Muscle of leg (tissue), 11 donors: Measurements from ENCODE around the gene MBNL2. TPM values are rescaled to one million over a fixed set of nuclear protein-coding genes. Genes with fewer than 3 reads are reported as not detected.

ENCODE experiments used
- DNase-seq: peaks from one replicate; pipeline ENCODE4 v3.0.0; 2013
- H3K27ac ChIP-seq: one replicate; pipeline ENCODE4 v1.5.1; 2013; ENCODE audit warnings: mild to moderate bottlenecking, low read length, control low read depth
- H3K27me3 ChIP-seq: one replicate; pipeline ENCODE4 v1.6.1; 2013; ENCODE audit warnings: low read length; ENCODE audit not compliant: control insufficient read depth, insufficient read depth
- H3K36me3 ChIP-seq: one replicate; pipeline ENCODE4 v1.6.1; 2013; ENCODE audit warnings: low read length; ENCODE audit not compliant: control insufficient read depth, insufficient read depth
- H3K4me1 ChIP-seq: one replicate; pipeline ENCODE4 v1.6.1; 2013; ENCODE audit warnings: low read length; ENCODE audit not compliant: control insufficient read depth, insufficient read depth
- H3K4me3 ChIP-seq: one replicate; pipeline ENCODE4 v1.5.1; 2013; ENCODE audit warnings: low read length, control low read depth
- H3K9me3 ChIP-seq: replicated peaks from 2 replicates; pipeline ENCODE4 v1.6.1; 2013; ENCODE audit warnings: low read depth, low read length; ENCODE audit not compliant: control insufficient read depth
- WGBS: methylation state at CpG from one replicate; pipeline ENCODE4 v1.1.5; 2013; ENCODE audit warnings: missing lambda C conversion rate; ENCODE audit not compliant: insufficient coverage; 5-methylcytosine and 5-hydroxymethylcytosine counted together
- polyA plus RNA-seq, 8 donors: library from polyadenylated mRNA; unstranded; fragments of 120-200 nt; gene quantifications; one replicate each; pipeline versions ENCODE4 v1.2.1 to v1.2.3, GENCODE V29; 2013; ENCODE audit warnings: inconsistent platforms in 1 of 8, low replicate concordance in 1 of 8; ENCODE audit not compliant: insufficient read length in 8 of 8, insufficient read depth in 1 of 8
- total RNA-seq: library from RNA; stranded (reverse); fragments of 120-200 nt; gene quantifications from one replicate; pipeline ENCODE4 v1.2.4, GENCODE V29; 2013

The MBNL2 gene
- total and polyA plus RNA-seq, 9 donors, result 20.1 to 37.0 (median 26.8) TPM

DNA sequence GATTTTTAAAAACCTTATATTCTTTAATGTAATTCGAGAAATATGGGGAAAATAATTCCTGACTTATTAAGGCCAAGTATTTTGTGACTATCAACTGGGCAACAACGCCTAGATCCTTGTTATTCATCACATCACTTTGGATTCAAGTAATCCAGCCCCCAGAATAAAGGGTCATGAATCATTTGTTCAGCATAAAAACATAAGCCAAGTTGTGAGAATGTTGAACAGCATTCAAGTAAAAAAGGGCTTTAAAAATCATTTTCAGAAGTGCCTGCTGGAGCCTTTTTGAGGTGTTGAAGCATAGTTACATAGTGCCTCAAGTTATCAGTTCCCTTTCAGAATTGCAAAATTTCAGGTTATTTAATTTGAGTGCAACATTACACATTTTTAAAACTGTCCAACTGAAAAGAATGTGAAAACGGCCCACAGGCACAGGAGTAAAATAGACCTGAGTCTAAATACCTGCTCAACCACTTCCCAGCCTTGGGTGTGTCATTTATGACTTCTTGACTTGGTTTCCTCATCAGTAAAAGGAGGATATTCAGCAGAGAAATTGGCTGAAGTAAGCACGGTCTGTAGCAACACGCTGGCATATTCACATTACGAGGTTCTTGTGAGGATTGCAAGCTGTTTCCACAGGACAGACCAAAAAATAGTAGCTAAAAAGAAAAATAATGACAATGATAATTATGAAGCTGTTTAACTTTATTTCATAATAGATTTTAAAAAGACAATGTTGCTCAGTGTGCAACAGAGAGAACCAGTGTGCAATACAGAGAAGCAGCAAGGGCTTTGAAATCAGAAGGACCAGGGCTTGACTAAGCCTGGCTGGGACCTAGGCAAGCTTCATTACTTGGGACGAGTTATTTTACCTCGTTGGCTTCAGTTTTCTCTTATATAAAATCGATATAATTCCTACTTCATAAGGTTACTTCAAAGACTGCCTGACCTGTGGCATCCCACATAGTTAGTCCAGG, 56.6 kb downstream of the MBNL2 start:
- Histone ChIP-seq H3K4me1 (peaks cover 9% of the 10 kb centered on the region), H3K36me3 (peaks cover 10% of the 10 kb centered on the region), H3K9me3 (no peaks in the 10 kb centered on the region), H3K27me3 (no peaks in the 10 kb centered on the region), H3K27ac (no peak overlapping the region), H3K4me3 (no peak overlapping the region)
- WGBS, result 64% methylated on average over 4 of the region's 9 CpGs
- peak; percentile 71 for DNase-seq

DNA sequence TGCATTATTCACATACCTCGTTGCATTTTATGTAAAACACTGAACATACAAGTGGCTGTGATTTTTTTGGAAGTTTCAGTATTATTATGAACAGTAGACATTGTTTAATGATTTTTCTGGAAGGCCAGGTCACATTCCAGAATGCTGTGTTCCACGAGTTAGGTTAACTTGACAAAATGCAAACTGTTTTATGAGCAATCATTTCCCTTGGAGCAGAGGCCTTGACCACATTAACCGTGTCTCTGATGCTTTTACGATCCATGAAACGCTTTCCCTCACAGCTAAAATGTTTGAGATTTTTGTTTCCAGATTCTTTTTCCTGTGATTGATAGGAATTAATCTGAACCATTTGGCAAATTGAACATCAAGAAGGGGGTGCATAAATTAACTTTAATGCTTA, 57.8 kb downstream of the MBNL2 start:
- Histone ChIP-seq H3K4me1 (peaks cover 9% of the 10 kb centered on the region), H3K27ac (peak overlapping the region; percentile 57), H3K4me3 (no peak overlapping the region), H3K27me3 (no peaks in the 10 kb centered on the region), H3K9me3 (no peaks in the 10 kb centered on the region), H3K36me3 (peaks cover 10% of the 10 kb centered on the region)
- WGBS, result 14% methylated on average over 1 of the region's 5 CpGs
- peak; percentile 72 for DNase-seq

DNA sequence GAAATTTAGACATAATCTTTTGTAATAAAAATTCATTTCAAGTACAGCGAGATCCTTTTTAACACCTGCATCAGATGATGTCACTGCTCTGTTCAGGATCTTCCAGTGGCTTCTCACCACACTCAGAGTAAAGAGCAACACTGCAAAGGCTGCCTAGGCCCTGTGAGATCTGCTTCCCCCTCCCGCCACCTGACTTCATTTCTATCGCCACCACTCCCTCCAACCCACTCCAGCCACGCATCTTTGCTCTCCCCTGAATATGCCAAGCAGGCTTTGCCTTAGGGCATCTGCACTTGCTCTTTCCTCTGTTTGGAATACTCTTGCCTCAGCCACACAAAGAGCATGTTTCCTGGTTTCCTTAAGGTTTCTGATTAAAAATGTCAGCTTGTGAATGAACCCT, 58.3 kb downstream of the MBNL2 start:
- Histone ChIP-seq H3K4me3 (no peak overlapping the region), H3K27me3 (no peaks in the 10 kb centered on the region), H3K27ac (no peak overlapping the region), H3K36me3 (peaks cover 10% of the 10 kb centered on the region), H3K4me1 (peaks cover 8% of the 10 kb centered on the region), H3K9me3 (no peaks in the 10 kb centered on the region)
- DNase-seq, result no peak
- WGBS, result 62% methylated on average over 3 of the region's 4 CpGs

- no peak for DNase-seq
- H3K9me3 ChIP-seq, result no peaks in the 10 kb centered on the region
- peaks cover 7% of the 10 kb centered on the region for H3K4me1 ChIP-seq
- no peak overlapping the region for H3K4me3 ChIP-seq
- no peaks in the 10 kb centered on the region for H3K27me3 ChIP-seq
- peaks cover 10% of the 10 kb centered on the region for H3K36me3 ChIP-seq
- no peak overlapping the region for H3K27ac ChIP-seq
These were observed 58.9 kb downstream of the MBNL2 start for GRCh38 chr13:97281028-97281427.

DNA sequence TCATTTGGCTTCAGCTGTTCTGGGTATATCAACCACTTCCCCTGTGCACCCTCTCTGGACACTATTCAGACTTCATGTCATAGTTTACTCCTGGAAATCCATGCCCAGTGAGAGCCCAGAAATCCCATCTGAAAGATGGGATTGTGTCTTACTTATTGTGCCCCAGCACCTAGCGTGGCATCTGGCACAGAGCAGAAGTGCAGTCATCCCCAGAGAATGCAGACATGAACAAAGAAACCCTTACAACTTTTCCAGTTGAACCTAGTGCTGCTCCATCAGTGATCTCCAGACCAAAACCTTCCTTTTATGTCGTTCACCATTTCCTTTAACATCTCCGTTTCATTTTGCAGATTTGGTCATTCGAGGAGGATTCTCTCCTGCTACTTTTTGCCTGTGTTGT, 60.6 kb downstream of the MBNL2 start:
- Histone ChIP-seq H3K9me3 (no peaks in the 10 kb centered on the region), H3K36me3 (peaks cover 6% of the 10 kb centered on the region), H3K27me3 (no peaks in the 10 kb centered on the region), H3K4me3 (no peak overlapping the region), H3K4me1 (peaks cover 10% of the 10 kb centered on the region), H3K27ac (no peak overlapping the region)
- no peak for DNase-seq
- 94% methylated on average over 4 of the region's 4 CpGs for WGBS

DNA sequence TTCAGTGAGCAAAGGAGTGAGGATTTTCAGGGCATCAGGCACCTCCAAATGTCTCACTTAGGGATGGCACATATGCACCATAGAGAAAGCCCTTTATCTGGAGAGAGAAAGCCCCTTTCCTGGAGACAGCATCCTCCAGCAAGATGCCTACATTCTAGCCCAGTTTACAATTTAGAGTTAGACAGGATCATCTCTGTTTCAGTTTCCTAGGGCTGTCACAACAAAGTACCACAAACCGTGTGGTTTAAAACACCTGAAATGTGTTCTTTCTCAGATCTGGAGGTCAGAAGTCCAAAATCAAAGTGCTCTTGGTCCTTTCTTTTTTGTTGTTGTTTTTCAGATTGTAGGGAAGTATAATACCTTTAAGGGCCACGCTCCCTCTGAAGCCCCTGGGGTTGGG, 61.8 kb downstream of the MBNL2 start:
- H3K4me1 ChIP-seq, result peaks cover 7% of the 10 kb centered on the region
- no peaks in the 10 kb centered on the region for H3K9me3 ChIP-seq
- H3K4me3 ChIP-seq, result no peak overlapping the region
- DNase-seq, result no peak
- no CpG with 5 or more reads among the region's 2 CpGs for WGBS
- H3K27me3 ChIP-seq, result no peaks in the 10 kb centered on the region
- peaks cover 3% of the 10 kb centered on the region for H3K36me3 ChIP-seq
- no peak overlapping the region for H3K27ac ChIP-seq

- no peaks in the 10 kb centered on the region for H3K27me3 ChIP-seq
- peaks cover 2% of the 10 kb centered on the region for H3K36me3 ChIP-seq
- peaks cover 6% of the 10 kb centered on the region for H3K4me1 ChIP-seq
- H3K27ac ChIP-seq, result no peak overlapping the region
- no peak for DNase-seq
- H3K9me3 ChIP-seq, result no peaks in the 10 kb centered on the region
- no peak overlapping the region for H3K4me3 ChIP-seq
- no CpG with 5 or more reads among the region's 3 CpGs for WGBS
These were observed 62.4 kb downstream of the MBNL2 start for GRCh38 chr13:97284558-97284957.

DNA sequence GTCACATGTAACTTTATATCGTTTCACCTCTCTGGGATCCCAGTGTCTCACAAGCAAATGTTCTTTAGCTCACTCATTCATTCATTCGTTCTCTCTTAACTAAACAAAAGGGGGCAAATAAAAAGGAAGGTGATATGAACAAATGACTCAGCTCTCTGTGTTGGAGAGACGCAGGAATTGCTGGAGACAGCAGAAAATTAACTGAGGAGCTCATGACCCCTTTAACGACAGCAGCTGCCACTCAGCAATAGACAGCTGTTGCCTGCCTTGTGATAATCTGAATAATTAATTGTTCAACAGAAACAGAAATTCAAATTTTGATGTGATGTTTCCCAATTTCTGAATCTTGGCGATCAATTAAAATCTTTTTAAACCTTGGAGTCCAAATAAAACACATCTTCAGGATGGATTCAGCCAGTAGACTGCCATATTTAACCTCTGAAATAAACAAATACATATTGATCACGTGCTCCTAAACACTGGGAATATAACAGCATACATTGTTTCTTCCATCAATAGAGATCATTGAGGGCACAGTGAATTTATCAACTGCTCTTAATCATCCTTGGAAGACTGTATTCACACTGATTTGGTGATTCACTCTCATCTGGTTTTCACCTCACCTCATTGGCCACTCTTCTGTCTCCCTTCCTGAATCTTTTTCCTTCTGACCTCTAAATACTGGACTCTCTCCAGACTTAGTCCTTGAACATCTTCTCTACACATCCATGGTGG, 63.3 kb downstream of the MBNL2 start:
- peaks cover 6% of the 10 kb centered on the region for H3K4me1 ChIP-seq
- 100% methylated on average over 3 of the region's 6 CpGs for WGBS

GRCh38 chr13:97286317-97287046, 64.3 kb downstream of the MBNL2 start:
- peaks cover 3% of the 10 kb centered on the region for H3K4me1 ChIP-seq
- H3K36me3 ChIP-seq, result peaks cover 2% of the 10 kb centered on the region
- H3K4me3 ChIP-seq, result no peak overlapping the region
- no peaks in the 10 kb centered on the region for H3K9me3 ChIP-seq
- H3K27ac ChIP-seq, result no peak overlapping the region
- 89% methylated on average over 3 of the region's 9 CpGs for WGBS
- no peak for DNase-seq
- H3K27me3 ChIP-seq, result no peaks in the 10 kb centered on the region

More for the DNA sequence above, 63.3 kb downstream of the MBNL2 start:
- Histone ChIP-seq H3K9me3 (no peaks in the 10 kb centered on the region), H3K4me3 (no peak overlapping the region), H3K27ac (no peak overlapping the region), H3K27me3 (no peaks in the 10 kb centered on the region), H3K36me3 (peaks cover 2% of the 10 kb centered on the region)
- no peak for DNase-seq

GRCh38 chr13:97287047-97287383, 64.9 kb downstream of the MBNL2 start:
- no peaks in the 10 kb centered on the region for H3K27me3 ChIP-seq
- H3K4me3 ChIP-seq, result no peak overlapping the region
- H3K27ac ChIP-seq, result no peak overlapping the region
- peaks cover 2% of the 10 kb centered on the region for H3K36me3 ChIP-seq
- 53% methylated on average over 4 of the region's 5 CpGs for WGBS
- no peaks in the 10 kb centered on the region for H3K9me3 ChIP-seq
- peaks cover 3% of the 10 kb centered on the region for H3K4me1 ChIP-seq
- no peak for DNase-seq
